DND-41 (cell line): ENCODE data around the gene FRRS1L.

Experiments
- ATAC-seq: fragments of 200-7000 bp; cut with Tn5 transposase; 3 replicates; pipeline ENCODE4 v1.9.1; 2021; ENCODE audit warnings: low read depth; ENCODE audit not compliant: insufficient read depth
- DNase-seq: peaks from one replicate; pipeline ENCODE4 v3.0.0-alpha.2; 2020
- H2AFZ ChIP-seq: 2 replicates; pipeline ENCODE4 v1.6.0; 2012; ENCODE audit warnings: low read depth, low read length
- H3K27ac ChIP-seq: 2 replicates; pipeline ENCODE4 v1.5.1; 2012; ENCODE audit warnings: low read length, inconsistent platforms
- H3K27me3 ChIP-seq: fragments of 200-600 bp; sonication (generic); 2 replicates; pipeline ENCODE4 v1.6.0; 2012; ENCODE audit warnings: low read length, mild to moderate bottlenecking, inconsistent platforms; ENCODE audit not compliant: insufficient read depth, poor library complexity
- H3K36me3 ChIP-seq: 2 replicates; pipeline ENCODE4 v1.5.1; 2012; ENCODE audit warnings: low read length, inconsistent platforms; ENCODE audit not compliant: insufficient read depth
- H3K4me1 ChIP-seq: 2 replicates; pipeline ENCODE4 v1.5.1; 2012; ENCODE audit warnings: mild to moderate bottlenecking, low read length; ENCODE audit not compliant: insufficient read depth
- H3K4me2 ChIP-seq: 2 replicates; pipeline ENCODE4 v1.6.0; 2012; ENCODE audit warnings: mild to moderate bottlenecking, moderate library complexity, low read length, inconsistent platforms; ENCODE audit not compliant: insufficient read depth
- H3K4me3 ChIP-seq, 2 experiments: fragments of 200-600 bp in 1 of 2; shearing (Covaris generic) in 1 of 2; 2 replicates each; pipeline ENCODE4 v1.5.1; 2012 to 2016; ENCODE audit warnings: inconsistent platforms in 2 of 2, low read length in 2 of 2, mild to moderate bottlenecking in 2 of 2, low read depth in 1 of 2, moderate library complexity in 1 of 2
- H3K79me2 ChIP-seq: 2 replicates; pipeline ENCODE4 v1.6.0; 2012; ENCODE audit warnings: low read length, inconsistent platforms; ENCODE audit not compliant: insufficient read depth
- H3K9ac ChIP-seq: 2 replicates; pipeline ENCODE4 v1.6.0; 2012; ENCODE audit warnings: low read depth, mild to moderate bottlenecking, inconsistent platforms, low read length, moderate library complexity
- H3K9me3 ChIP-seq: 2 replicates; pipeline ENCODE4 v1.5.1; 2012; ENCODE audit warnings: low read length, moderate library complexity, mild to moderate bottlenecking, inconsistent platforms; ENCODE audit not compliant: insufficient read depth, severe bottlenecking
- H4K20me1 ChIP-seq: 2 replicates; pipeline ENCODE4 v1.6.0; 2012; ENCODE audit warnings: low read length; ENCODE audit not compliant: insufficient read depth
- CTCF ChIP-seq: IDR thresholded peaks from 2 replicates; pipeline ENCODE4 v1.5.1; 2012; ENCODE audit warnings: borderline replicate concordance, low read length, moderate library complexity, mild to moderate bottlenecking; ENCODE audit not compliant: poor library complexity, severe bottlenecking; ENCODE audit errors: extremely low read depth
- EZH2 ChIP-seq: IDR thresholded peaks from 3 replicates; pipeline ENCODE4 v1.6.1; 2012; ENCODE audit warnings: borderline replicate concordance, low read depth, mild to moderate bottlenecking, moderate library complexity, low read length, inconsistent platforms; ENCODE audit not compliant: severe bottlenecking

The FRRS1L gene

DNA sequence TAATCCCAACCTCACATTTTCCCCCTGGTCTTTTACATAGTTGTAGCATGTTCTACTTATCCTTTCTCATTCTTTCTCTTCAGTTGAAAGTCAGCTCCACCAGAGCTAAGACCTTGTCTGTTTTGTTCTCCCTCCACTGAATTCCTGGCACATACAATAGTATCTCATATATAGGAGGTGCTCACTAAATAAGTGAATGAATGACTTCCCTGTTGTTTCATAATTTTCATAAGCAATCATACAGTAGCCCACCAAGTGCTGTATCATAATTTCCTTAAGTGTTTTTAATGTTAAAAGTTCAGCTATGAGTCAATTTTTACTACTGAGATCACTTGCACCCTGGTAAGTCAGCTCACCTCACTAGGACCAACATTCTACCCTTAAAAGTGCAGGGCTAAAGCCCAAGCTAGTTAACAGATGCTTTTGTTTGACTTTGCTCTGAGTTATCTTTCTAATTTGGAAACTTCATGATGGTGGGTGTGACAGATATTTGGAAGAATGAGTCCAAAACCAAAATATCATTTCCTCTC is 74.9 kb downstream of the FRRS1L start:
- no peaks in the 10 kb centered on the region for H3K4me1 ChIP-seq
- no peak overlapping the region for H3K9ac ChIP-seq
- peaks cover 84% of the 10 kb centered on the region for H3K36me3 ChIP-seq
- TF ChIP-seq EZH2: no peak
- no peak for TF ChIP-seq CTCF
- H3K4me3 ChIP-seq: no peak overlapping the region
- peaks cover 28% of the 10 kb centered on the region for H4K20me1 ChIP-seq
- no peak overlapping the region for H2AFZ ChIP-seq
- no peak overlapping the region for H3K27ac ChIP-seq
- no peaks in the 10 kb centered on the region for H3K27me3 ChIP-seq
- H3K79me2 ChIP-seq: peaks cover 62% of the 10 kb centered on the region
- no peak overlapping the region for H3K4me2 ChIP-seq
- ATAC-seq: no peak
- no peaks in the 10 kb centered on the region for H3K9me3 ChIP-seq
- DNase-seq: no peak

GRCh38 chr9:109088221-109088620 is 78.8 kb downstream of the FRRS1L start:
- Histone ChIP-seq H3K79me2 (peaks cover 34% of the 10 kb centered on the region), H2AFZ (no peak overlapping the region), H3K27ac (no peak overlapping the region), H3K9ac (no peak overlapping the region), H3K27me3 (no peaks in the 10 kb centered on the region), H3K4me2 (no peak overlapping the region), H4K20me1 (peaks cover 12% of the 10 kb centered on the region; the same call in 1 of the 2 replicates), H3K36me3 (peaks cover 87% of the 10 kb centered on the region), H3K9me3 (no peaks in the 10 kb centered on the region), H3K4me3 (no peak overlapping the region), H3K4me1 (no peaks in the 10 kb centered on the region)
- TF ChIP-seq EZH2 (no peak), CTCF (no peak)
- no peak for DNase-seq
- ATAC-seq: no peak

- TF ChIP-seq EZH2 (no peak), CTCF (no peak)
- Histone ChIP-seq H3K4me1 (no peaks in the 10 kb centered on the region), H2AFZ (no peak overlapping the region)
These were observed 79.3 kb downstream of the FRRS1L start for GRCh38 chr9:109087795-109088194.

More at GRCh38 chr9:109087795-109088194, 79.3 kb downstream of the FRRS1L start:
- no peak overlapping the region for H3K27ac ChIP-seq
- H3K9ac ChIP-seq: no peak overlapping the region
- no peaks in the 10 kb centered on the region for H3K9me3 ChIP-seq
- no peak overlapping the region for H3K4me3 ChIP-seq
- ATAC-seq (no peak), DNase-seq (no peak)
- H3K27me3 ChIP-seq: no peaks in the 10 kb centered on the region
- H3K79me2 ChIP-seq: peaks cover 33% of the 10 kb centered on the region
- no peak overlapping the region for H3K4me2 ChIP-seq
- H3K36me3 ChIP-seq: peaks cover 86% of the 10 kb centered on the region
- peaks cover 12% of the 10 kb centered on the region; the same call in 1 of the 2 replicates for H4K20me1 ChIP-seq
